ENCODE measurements around the gene SLC2A4. TPM values are rescaled to one million over a fixed set of nuclear protein-coding genes. Genes with fewer than 3 reads are reported as not detected.
"Not testable (repeated sequence)": the region's sequence is repeated elsewhere in the genome, so short reads cannot be mapped to it uniquely, and the experiment has no call there.

Gene SLC2A4
- polyA plus RNA-seq, 4 donors: 0.31 to 5.0 (median 1.2) TPM

GRCh38 chr17:7332600-7333069, 51.1 kb downstream of the SLC2A4 start:
- 29 to 34% (median 34%) methylated on average over 14 of the region's 14 CpGs for WGBS, 3 donors
- H3K9me3 ChIP-seq (ENCODE audit: control insufficient read depth in 2 of 2, insufficient read depth in 1 of 2, low read depth in 1 of 2, low read length in 1 of 2); H3K4me3 ChIP-seq (ENCODE audit: low read depth in 1 of 3, low read length in 3 of 3); FAIRE-seq; DNase-seq; H3K36me3 ChIP-seq (ENCODE audit: control insufficient read depth in 3 of 3, insufficient read depth in 2 of 3, low read depth in 1 of 3, low read length in 3 of 3): not testable (repeated sequence)
- peak overlapping the region in 1 of 3 donors; percentile 48 for H3K27ac ChIP-seq (ENCODE audit: low read depth in 1 of 3, low read length in 2 of 3)
- peaks cover 0 to 18% (median 0%) of the 10 kb centered on the region in 3 donors for H3K4me1 ChIP-seq (ENCODE audit: control insufficient read depth in 3 of 3, insufficient read depth in 2 of 3, low read depth in 1 of 3, low read length in 2 of 3)
- H3K27me3 ChIP-seq (ENCODE audit: control insufficient read depth in 3 of 3, insufficient read depth in 3 of 3, low read length in 3 of 3): peaks cover 0 to 11% (median 0%) of the 10 kb centered on the region in 3 donors

DNA sequence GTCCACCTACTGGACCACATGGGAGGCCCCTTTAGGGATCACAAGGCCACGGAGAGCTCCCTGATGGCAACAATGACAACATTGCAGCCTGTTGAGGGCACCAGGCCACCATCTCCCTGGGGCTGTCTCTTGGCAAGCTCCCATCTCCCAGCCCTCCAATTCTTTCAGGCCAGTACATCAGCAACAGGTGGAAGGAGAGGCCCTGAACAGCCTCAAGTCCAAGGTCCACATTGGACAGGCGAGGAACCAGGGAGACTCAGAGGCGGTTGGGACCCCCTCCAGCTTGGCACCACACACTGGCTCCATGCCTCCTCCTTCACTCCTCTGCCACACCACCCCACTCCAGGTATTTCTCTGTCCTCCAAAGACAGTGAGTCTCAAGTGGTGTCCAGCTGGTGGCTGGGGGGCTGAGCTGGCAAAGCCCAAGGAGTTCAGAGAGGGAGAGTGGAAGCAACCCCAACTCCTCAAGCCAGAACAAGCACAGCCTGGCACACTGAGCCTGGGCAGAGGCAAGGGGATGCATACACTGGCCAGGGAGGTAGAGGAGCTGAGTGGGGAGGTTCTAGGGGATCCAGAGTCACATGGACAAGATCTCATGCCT, 53.5 kb downstream of the SLC2A4 start:
- 18 to 76% (median 31%) methylated on average over 3 of the region's 3 CpGs for WGBS, 3 donors
- Histone ChIP-seq H3K36me3 (ENCODE audit: control insufficient read depth in 3 of 3, insufficient read depth in 2 of 3, low read depth in 1 of 3, low read length in 3 of 3) (no peaks in the 10 kb centered on the region), H3K27ac (ENCODE audit: low read depth in 1 of 3, low read length in 2 of 3) (no peak overlapping the region), H3K27me3 (ENCODE audit: control insufficient read depth in 3 of 3, insufficient read depth in 3 of 3, low read length in 3 of 3) (peaks cover 0 to 13% (median 0%) of the 10 kb centered on the region in 3 donors), H3K4me3 (ENCODE audit: low read depth in 1 of 3, low read length in 3 of 3) (no peak overlapping the region), H3K4me1 (ENCODE audit: control insufficient read depth in 3 of 3, insufficient read depth in 2 of 3, low read depth in 1 of 3, low read length in 2 of 3) (peaks cover 0 to 9% (median 0%) of the 10 kb centered on the region in 3 donors), H3K9me3 (ENCODE audit: control insufficient read depth in 2 of 2, insufficient read depth in 1 of 2, low read depth in 1 of 2, low read length in 1 of 2) (no peaks in the 10 kb centered on the region)
- no peak for FAIRE-seq
- DNase-seq: no peak

- not testable (repeated sequence) for H3K4me3 ChIP-seq (ENCODE audit: low read depth in 1 of 3, low read length in 3 of 3); DNase-seq; H3K4me1 ChIP-seq (ENCODE audit: control insufficient read depth in 3 of 3, insufficient read depth in 2 of 3, low read depth in 1 of 3, low read length in 2 of 3); FAIRE-seq; H3K9me3 ChIP-seq (ENCODE audit: control insufficient read depth in 2 of 2, insufficient read depth in 1 of 2, low read depth in 1 of 2, low read length in 1 of 2); H3K36me3 ChIP-seq (ENCODE audit: control insufficient read depth in 3 of 3, insufficient read depth in 2 of 3, low read depth in 1 of 3, low read length in 3 of 3)
- Histone ChIP-seq H3K27me3 (ENCODE audit: control insufficient read depth in 3 of 3, insufficient read depth in 3 of 3, low read length in 3 of 3) (peaks cover 0 to 13% (median 0%) of the 10 kb centered on the region in 3 donors), H3K27ac (ENCODE audit: low read depth in 1 of 3, low read length in 2 of 3) (peak overlapping the region in 1 of 3 donors; percentile 2)
- 82 to 88% (median 87%) methylated on average over 13 of the region's 13 CpGs for WGBS, 3 donors
Measured at GRCh38 chr17:7335765-7336164, 54.2 kb downstream of the SLC2A4 start.

DNA sequence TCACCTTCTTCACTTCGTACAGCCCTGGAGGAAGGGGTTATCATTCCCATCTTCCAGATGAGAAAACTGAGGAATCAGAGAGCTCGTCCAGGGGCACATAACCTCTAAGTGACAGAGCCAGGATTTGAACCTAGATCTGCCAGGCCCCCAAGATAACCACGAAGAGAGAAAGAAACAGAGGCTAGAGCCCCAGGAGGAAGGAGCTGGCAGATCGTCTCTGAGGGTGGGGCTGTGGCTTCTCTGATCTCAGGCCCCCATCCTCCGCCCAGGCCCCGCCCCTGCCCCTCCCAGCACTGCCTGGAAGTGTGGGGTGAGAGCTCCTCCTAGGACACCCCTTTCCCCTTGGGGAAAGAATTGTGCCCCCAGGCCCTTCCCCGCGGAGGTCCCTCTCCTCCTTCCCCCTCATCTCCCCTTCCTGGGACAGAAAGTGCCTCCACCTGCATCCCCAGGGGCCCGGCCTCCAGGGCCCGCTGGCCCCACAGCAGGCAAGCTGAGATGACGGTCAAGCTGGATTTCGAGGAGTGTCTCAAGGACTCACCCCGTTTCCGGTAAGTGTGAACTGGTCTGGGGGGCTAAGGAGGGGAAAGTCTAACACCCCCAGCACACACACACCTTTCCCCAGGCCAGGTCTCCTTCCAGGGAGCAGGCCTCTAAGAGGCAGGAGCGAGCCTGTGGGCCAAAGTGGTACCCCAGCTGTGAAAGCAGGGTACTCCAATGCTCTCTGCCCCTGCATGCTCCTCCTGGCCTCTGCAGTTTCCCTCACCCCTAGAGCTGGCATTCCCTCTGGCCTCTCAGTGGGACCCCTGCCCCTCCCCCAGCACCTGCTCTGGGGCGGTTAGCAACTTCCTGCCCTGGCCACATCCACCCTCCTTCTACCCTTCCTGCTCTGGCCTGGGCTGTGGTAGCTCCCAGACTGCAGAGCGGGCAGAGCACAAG, 55.0 kb downstream of the SLC2A4 start, which contains the start of gene ACAP1:
Gene ACAP1, plus strand, starts transcription at position 290 of the 936 bp plus-strand sequence. Its CDS starts 206 bp downstream, at position 496.
- 34 to 57% (median 43%) methylated on average over 16 to 17 of the region's 17 CpGs for WGBS, 3 donors
- Histone ChIP-seq H3K4me3 (ENCODE audit: low read depth in 1 of 3, low read length in 3 of 3) (peak within 1 kb of the TSS; percentile 10 to 52 (median 51)), H3K27ac (ENCODE audit: low read depth in 1 of 3, low read length in 2 of 3) (peak within 1 kb of the TSS in 1 of 3 donors; percentile 59), H3K27me3 (ENCODE audit: control insufficient read depth in 3 of 3, insufficient read depth in 3 of 3, low read length in 3 of 3) (peaks cover 0 to 13% (median 0%) of the 10 kb centered on the region in 3 donors), H3K36me3 (ENCODE audit: control insufficient read depth in 3 of 3, insufficient read depth in 2 of 3, low read depth in 1 of 3, low read length in 3 of 3) (no peaks in the 10 kb centered on the region), H3K9me3 (ENCODE audit: control insufficient read depth in 2 of 2, insufficient read depth in 1 of 2, low read depth in 1 of 2, low read length in 1 of 2) (no peaks in the 10 kb centered on the region), H3K4me1 (ENCODE audit: control insufficient read depth in 3 of 3, insufficient read depth in 2 of 3, low read depth in 1 of 3, low read length in 2 of 3) (peaks cover 0 to 2% (median 0%) of the 10 kb centered on the region in 3 donors)
- DNase-seq (peak in 1 of 2 donors; percentile 64), FAIRE-seq (no peak)

- not testable (repeated sequence) for H3K27ac ChIP-seq (ENCODE audit: low read depth in 1 of 3, low read length in 2 of 3); H3K4me1 ChIP-seq (ENCODE audit: control insufficient read depth in 3 of 3, insufficient read depth in 2 of 3, low read depth in 1 of 3, low read length in 2 of 3); H3K9me3 ChIP-seq (ENCODE audit: control insufficient read depth in 2 of 2, insufficient read depth in 1 of 2, low read depth in 1 of 2, low read length in 1 of 2); H3K4me3 ChIP-seq (ENCODE audit: low read depth in 1 of 3, low read length in 3 of 3); FAIRE-seq; DNase-seq; H3K27me3 ChIP-seq (ENCODE audit: control insufficient read depth in 3 of 3, insufficient read depth in 3 of 3, low read length in 3 of 3); H3K36me3 ChIP-seq (ENCODE audit: control insufficient read depth in 3 of 3, insufficient read depth in 2 of 3, low read depth in 1 of 3, low read length in 3 of 3)
- 68 to 73% (median 72%) methylated on average over 7 of the region's 7 CpGs for WGBS, 3 donors
Measured at GRCh38 chr17:7337600-7337999, 56.1 kb downstream of the SLC2A4 start.

Other genes with a start within 250 kb of the SLC2A4 start
- 10 to 100 TPM in 1 of 4 donors, 1 to 10 TPM in 3; 1.8 to 11.2 (median 5.0) TPM for gene SLC16A13, start 245.7 kb upstream of the SLC2A4 start, polyA plus RNA-seq
- 1 to 10 TPM in 1 of 4 donors, under 1 TPM in 1, not detected in 2; 0.68 to 2.3 TPM for gene SLC16A11, start 237.6 kb upstream of the SLC2A4 start, polyA plus RNA-seq
- gene CLEC10A, start 201.5 kb upstream of the SLC2A4 start, polyA plus RNA-seq: 10 to 100 TPM in 2 of 4 donors, 1 to 10 TPM in 1, under 1 TPM in 1; 0.45 to 14.6 (median 10.0) TPM
- gene ASGR2, start 166.9 kb upstream of the SLC2A4 start, polyA plus RNA-seq: under 1 TPM in 2 of 4 donors, not detected in 2; 0.46 to 0.81 TPM
- gene ASGR1, start 102.3 kb upstream of the SLC2A4 start, polyA plus RNA-seq: 1 to 10 TPM; 1.9 to 2.9 (median 2.7) TPM
- gene DLG4, start 61.9 kb upstream of the SLC2A4 start, polyA plus RNA-seq: 1 to 10 TPM in 3 of 4 donors, under 1 TPM in 1; 0.67 to 9.2 (median 4.2) TPM
- 1,000 to 10,000 TPM in 2 of 4 donors, 100 to 1,000 TPM in 2; 424 to 2,630 (median 1,444) TPM for gene ACADVL, start 61.8 kb upstream of the SLC2A4 start, polyA plus RNA-seq
- gene DVL2, start 47.2 kb upstream of the SLC2A4 start, polyA plus RNA-seq: 10 to 100 TPM in 3 of 4 donors, 1 to 10 TPM in 1; 8.1 to 44.4 (median 16.0) TPM
- 10 to 100 TPM; 26.4 to 44.3 (median 36.0) TPM for gene PHF23, start 42.3 kb upstream of the SLC2A4 start, polyA plus RNA-seq
- gene GABARAP, start 39.3 kb upstream of the SLC2A4 start, polyA plus RNA-seq: 1,000 to 10,000 TPM in 1 of 4 donors, 100 to 1,000 TPM in 3; 541 to 1,100 (median 797) TPM
- gene CTDNEP1, start 30.0 kb upstream of the SLC2A4 start, polyA plus RNA-seq: 100 to 1,000 TPM in 2 of 4 donors, 10 to 100 TPM in 2; 70.0 to 132 (median 89.3) TPM
- 10 to 100 TPM; 31.3 to 84.6 (median 45.4) TPM for gene ELP5, start 29.5 kb upstream of the SLC2A4 start, polyA plus RNA-seq
- gene CLDN7, start 19.2 kb upstream of the SLC2A4 start, polyA plus RNA-seq: 100 to 1,000 TPM; 309 to 561 (median 332) TPM
- gene YBX2, start 12.9 kb downstream of the SLC2A4 start, polyA plus RNA-seq: 10 to 100 TPM in 2 of 4 donors, 1 to 10 TPM in 2; 4.0 to 49.6 (median 11.1) TPM
- gene EIF5A, start 25.9 kb downstream of the SLC2A4 start, polyA plus RNA-seq: 100 to 1,000 TPM; 238 to 606 (median 340) TPM
- 100 to 1,000 TPM in 2 of 4 donors, 10 to 100 TPM in 2; 48.3 to 152 (median 86.3) TPM for gene GPS2, start 33.6 kb downstream of the SLC2A4 start, polyA plus RNA-seq
- 10 to 100 TPM; 14.3 to 36.9 (median 22.7) TPM for gene NEURL4, start 47.6 kb downstream of the SLC2A4 start, polyA plus RNA-seq
- 10 to 100 TPM in 1 of 4 donors, 1 to 10 TPM in 3; 3.8 to 43.5 (median 8.5) TPM for gene ACAP1, start 54.8 kb downstream of the SLC2A4 start, polyA plus RNA-seq
- gene KCTD11, start 70.4 kb downstream of the SLC2A4 start, polyA plus RNA-seq: 1 to 10 TPM; 6.0 to 8.6 (median 7.9) TPM
- gene TMEM95, start 73.4 kb downstream of the SLC2A4 start, polyA plus RNA-seq: not detected
- gene TNK1, start 99.4 kb downstream of the SLC2A4 start, polyA plus RNA-seq: 10 to 100 TPM in 2 of 4 donors, 1 to 10 TPM in 2; 8.8 to 16.3 (median 10.7) TPM
- gene PLSCR3, start 112.8 kb downstream of the SLC2A4 start, polyA plus RNA-seq: 10 to 100 TPM in 3 of 4 donors, 1 to 10 TPM in 1; 6.3 to 18.0 (median 13.6) TPM
- 100 to 1,000 TPM; 193 to 771 (median 385) TPM for gene TMEM256, start 122.4 kb downstream of the SLC2A4 start, polyA plus RNA-seq
- gene NLGN2, start 126.1 kb downstream of the SLC2A4 start, polyA plus RNA-seq: 1 to 10 TPM in 2 of 4 donors, under 1 TPM in 2; 0.22 to 6.1 (median 2.6) TPM
- not detected for gene SPEM1, start 138.6 kb downstream of the SLC2A4 start, polyA plus RNA-seq
- not detected for gene SPEM2, start 143.9 kb downstream of the SLC2A4 start, polyA plus RNA-seq
- gene SPEM3, start 147.1 kb downstream of the SLC2A4 start, polyA plus RNA-seq: not detected
- gene TMEM102, start 153.7 kb downstream of the SLC2A4 start, polyA plus RNA-seq: 10 to 100 TPM in 2 of 4 donors, 1 to 10 TPM in 2; 9.3 to 14.9 (median 10.2) TPM
- under 1 TPM in 2 of 4 donors, not detected in 2; 0.61 to 0.86 TPM for gene FGF11, start 157.8 kb downstream of the SLC2A4 start, polyA plus RNA-seq
- gene CHRNB1, start 163.3 kb downstream of the SLC2A4 start, polyA plus RNA-seq: 10 to 100 TPM in 3 of 4 donors, 1 to 10 TPM in 1; 8.4 to 11.9 (median 10.4) TPM
- gene ZBTB4, start 197.9 kb downstream of the SLC2A4 start, polyA plus RNA-seq: 10 to 100 TPM in 2 of 4 donors, 1 to 10 TPM in 2; 7.6 to 76.4 (median 12.4) TPM
- under 1 TPM in 1 of 4 donors, not detected in 3; 0.49 TPM for gene SLC35G6, start 199.7 kb downstream of the SLC2A4 start, polyA plus RNA-seq
- gene POLR2A, start 202.6 kb downstream of the SLC2A4 start, polyA plus RNA-seq: 100 to 1,000 TPM in 1 of 4 donors, 10 to 100 TPM in 2, 1 to 10 TPM in 1; 10.0 to 104 (median 20.8) TPM

Data from small intestine (tissue), 7 donors.